ENCODE data around the gene ZNF891.

GRCh38 chr12:133080368-133081158 lies 49.5 kb downstream of the ZNF891 start, which contains the start of gene ZNF140:
- TF ChIP-seq CTCF (CRISPR knock-in tag; IDR thresholded peaks at IDR 0.05) (no peak; the same call in 1 of the 2 replicates), POLR2A (IDR thresholded peaks at IDR 0.05; ENCODE audit: insufficient read depth in 1 of 2, low read depth in 2 of 2, low read length in 2 of 2) (peak; percentile 24 to 80), ZNF232 (CRISPR knock-in tag; IDR thresholded peaks at IDR 0.05; ENCODE audit: borderline replicate concordance) (peak; percentile 68; the same call in 1 of the 2 replicates), ZFP36 (IDR thresholded peaks at IDR 0.05; ENCODE audit: borderline replicate concordance, low read depth, low read length, partially characterized antibody) (no peak), POLR2AphosphoS5 (IDR thresholded peaks at IDR 0.05; ENCODE audit: low read depth, low read length) (peak; percentile 55), EP300 (IDR thresholded peaks at IDR 0.05; ENCODE audit: low read depth in 2 of 2, low read length in 2 of 2) (no peak), EP300 (CRISPR knock-in tag; IDR thresholded peaks at IDR 0.05; ENCODE audit: borderline replicate concordance) (no peak), ZNF234 (CRISPR knock-in tag; conservative IDR thresholded peaks at IDR 0.05) (0 out of 2 replicates have a peak, but pooled peaks have one; percentile 65), ZNF556 (CRISPR knock-in tag; IDR thresholded peaks at IDR 0.05; ENCODE audit: borderline replicate concordance) (no peak; the same call in 1 of the 2 replicates), ADNP (CRISPR knock-in tag; IDR thresholded peaks at IDR 0.05) (no peak), MYNN (CRISPR knock-in tag; IDR thresholded peaks at IDR 0.05; ENCODE audit: low read depth) (no peak), MXD3 (CRISPR knock-in tag; IDR thresholded peaks at IDR 0.05) (0 out of 2 replicates have a peak, but pooled peaks have one; percentile 17), ZNF354B (CRISPR knock-in tag; IDR thresholded peaks at IDR 0.05) (no peak), ZNF138 (CRISPR knock-in tag; IDR thresholded peaks at IDR 0.05; ENCODE audit: low read depth) (no peak; the same call in 1 of the 2 replicates), PRDM15 (CRISPR knock-in tag; IDR thresholded peaks at IDR 0.05) (no peak; the same call in 1 of the 2 replicates)

Measured in HepG2 (cell line).